Colonic mucosa (tissue), 4 donors: ENCODE results near the gene RGS18. TPM values are rescaled to one million over a fixed set of nuclear protein-coding genes. Genes with fewer than 3 reads are reported as not detected.
"Not testable (repeated sequence)": the region's sequence is repeated elsewhere in the genome, so short reads cannot be mapped to it uniquely, and the experiment has no call there.

Source experiments
- DNase-seq: peaks from one replicate; pipeline ENCODE4 v3.0.0-alpha.2; 2020
- H3K27ac ChIP-seq: fragments of 200-600 bp; one replicate; pipeline ENCODE4 v1.8.0; 2021
- H3K27me3 ChIP-seq: fragments of 200-600 bp; one replicate; pipeline ENCODE4 v1.8.0; 2021
- H3K36me3 ChIP-seq: fragments of 200-600 bp; one replicate; pipeline ENCODE4 v1.8.0; 2021
- H3K4me1 ChIP-seq: fragments of 200-600 bp; one replicate; pipeline ENCODE4 v1.8.0; 2021; ENCODE audit warnings: mild to moderate bottlenecking
- H3K4me3 ChIP-seq: fragments of 200-600 bp; one replicate; pipeline ENCODE4 v1.8.0; 2021
- H3K9ac ChIP-seq, 2 donors: one replicate each; pipeline ENCODE4 v1.7.0; 2013; ENCODE audit warnings: control low read depth in 2 of 2, low read depth in 2 of 2, low read length in 2 of 2
- H3K9me3 ChIP-seq: fragments of 200-600 bp; one replicate; pipeline ENCODE4 v1.8.0; 2021
- intact Hi-C: fragments of 100-400 bp; cut with DNase I; formaldehyde crosslinking; loops from one replicate; pipeline ENCODE4 v1.14.1; 2022
- total RNA-seq, 2 donors: library from RNA; stranded (reverse); fragmentation: NEBNext Ultra II Directional in 1 of 2; extraction: Animal tissue kit (Norgen Biotek cat#: 25700) in 1 of 2; gene quantifications; one replicate each; pipeline ENCODE4 v1.2.1, GENCODE V29; 2021
- TF ChIP-seq, protein P1 (sequence below): fragments of 200-600 bp; IDR thresholded peaks from one replicate; pipeline ENCODE4 v1.8.0; 2022; ENCODE audit warnings: antibody characterized with exemption, mild to moderate bottlenecking
- donor health status: healthy.
- donor health status: DM: no; HTN: no; CAD: no.
- donor health status: DM: no; HTN: no; CAD: no.

The RGS18 gene
- total RNA-seq, 2 donors from 2014 or later = 0.42 to 2.1 TPM

GRCh38 chr1:192122668-192123067, 35.6 kb upstream of the RGS18 start:
- Histone ChIP-seq H3K4me1 (no peaks in the 10 kb centered on the region), H3K36me3 (no peaks in the 10 kb centered on the region), H3K27ac (no peak overlapping the region), H3K9me3 (no peaks in the 10 kb centered on the region), H3K27me3 (no peaks in the 10 kb centered on the region), H3K4me3 (no peak overlapping the region), H3K9ac (no peak overlapping the region)
- TF ChIP-seq, protein P1, sequence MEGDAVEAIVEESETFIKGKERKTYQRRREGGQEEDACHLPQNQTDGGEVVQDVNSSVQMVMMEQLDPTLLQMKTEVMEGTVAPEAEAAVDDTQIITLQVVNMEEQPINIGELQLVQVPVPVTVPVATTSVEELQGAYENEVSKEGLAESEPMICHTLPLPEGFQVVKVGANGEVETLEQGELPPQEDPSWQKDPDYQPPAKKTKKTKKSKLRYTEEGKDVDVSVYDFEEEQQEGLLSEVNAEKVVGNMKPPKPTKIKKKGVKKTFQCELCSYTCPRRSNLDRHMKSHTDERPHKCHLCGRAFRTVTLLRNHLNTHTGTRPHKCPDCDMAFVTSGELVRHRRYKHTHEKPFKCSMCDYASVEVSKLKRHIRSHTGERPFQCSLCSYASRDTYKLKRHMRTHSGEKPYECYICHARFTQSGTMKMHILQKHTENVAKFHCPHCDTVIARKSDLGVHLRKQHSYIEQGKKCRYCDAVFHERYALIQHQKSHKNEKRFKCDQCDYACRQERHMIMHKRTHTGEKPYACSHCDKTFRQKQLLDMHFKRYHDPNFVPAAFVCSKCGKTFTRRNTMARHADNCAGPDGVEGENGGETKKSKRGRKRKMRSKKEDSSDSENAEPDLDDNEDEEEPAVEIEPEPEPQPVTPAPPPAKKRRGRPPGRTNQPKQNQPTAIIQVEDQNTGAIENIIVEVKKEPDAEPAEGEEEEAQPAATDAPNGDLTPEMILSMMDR = no peak
- intact Hi-C loops = no loop called here
- no peak for DNase-seq

GRCh38 chr1:192123212-192123611, 35.0 kb upstream of the RGS18 start:
- Histone ChIP-seq H3K9me3 (no peaks in the 10 kb centered on the region), H3K27ac (no peak overlapping the region), H3K9ac (no peak overlapping the region), H3K4me3 (no peak overlapping the region), H3K36me3 (no peaks in the 10 kb centered on the region), H3K4me1 (no peaks in the 10 kb centered on the region), H3K27me3 (no peaks in the 10 kb centered on the region)
- DNase-seq = no peak
- TF ChIP-seq, protein P1 = no peak
- intact Hi-C loops = no loop called here

DNA sequence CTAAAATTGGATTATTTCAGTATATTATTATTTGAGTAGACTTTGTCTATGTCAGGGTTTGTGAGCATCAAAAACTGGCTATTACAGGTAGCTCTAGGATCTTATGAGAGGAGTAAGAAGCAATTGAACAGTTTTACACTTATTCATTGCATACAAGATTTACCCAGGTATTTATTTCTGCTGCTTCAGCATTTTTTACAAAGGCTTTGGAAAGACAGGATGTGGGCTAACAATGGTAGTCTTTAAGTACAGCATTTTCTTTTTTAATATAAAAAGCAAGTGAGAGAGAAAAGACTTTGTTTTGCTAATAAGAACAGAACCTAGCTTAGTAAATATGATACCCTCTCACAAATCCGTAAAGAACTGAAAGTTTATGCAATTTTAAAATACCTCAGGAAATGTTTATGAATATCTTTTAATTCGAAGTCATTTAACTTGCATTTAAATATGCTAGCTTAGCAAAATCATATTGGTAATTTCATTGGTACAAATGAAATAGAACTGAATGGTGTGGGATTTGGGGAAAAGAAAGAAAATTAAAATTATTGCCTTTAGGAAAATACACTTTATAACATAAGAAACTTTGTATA, 32.1 kb upstream of the RGS18 start:
- Histone ChIP-seq H3K4me1 (no peaks in the 10 kb centered on the region), H3K9me3 (no peaks in the 10 kb centered on the region), H3K36me3 (no peaks in the 10 kb centered on the region), H3K9ac (no peak overlapping the region), H3K27ac (no peak overlapping the region), H3K27me3 (no peaks in the 10 kb centered on the region), H3K4me3 (no peak overlapping the region)
- TF ChIP-seq, protein P1 = no peak
- no peak for DNase-seq
- intact Hi-C loops = no loop called here

GRCh38 chr1:192130175-192130574, 28.1 kb upstream of the RGS18 start:
- TF ChIP-seq, protein P1 = no peak
- DNase-seq = no peak
- no peak overlapping the region for H3K4me3 ChIP-seq
- no peak overlapping the region for H3K9ac ChIP-seq
- H3K4me1 ChIP-seq = no peaks in the 10 kb centered on the region
- intact Hi-C loops = no loop called here
- H3K36me3 ChIP-seq = no peaks in the 10 kb centered on the region
- H3K27ac ChIP-seq = no peak overlapping the region
- no peaks in the 10 kb centered on the region for H3K27me3 ChIP-seq
- H3K9me3 ChIP-seq = no peaks in the 10 kb centered on the region

DNA sequence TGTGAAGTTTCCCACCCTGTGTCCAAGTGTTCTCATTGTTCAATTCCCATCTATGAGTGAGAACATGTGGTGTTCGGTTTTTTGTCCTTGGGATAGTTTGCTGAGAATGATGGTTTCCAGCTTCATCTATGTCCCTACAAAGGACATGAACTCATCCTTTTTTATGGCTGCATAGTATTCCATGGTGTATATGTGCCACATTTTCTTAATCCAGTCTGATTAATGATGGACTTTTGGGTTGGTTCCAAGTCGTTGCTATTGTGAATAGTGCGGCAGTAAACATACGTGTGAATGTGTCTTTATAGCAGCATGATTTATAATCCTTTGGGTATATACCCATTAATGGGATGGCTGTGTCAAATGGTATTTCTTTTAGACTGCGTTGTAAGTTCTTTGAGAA, 27.4 kb upstream of the RGS18 start:
- H3K36me3 ChIP-seq, H3K4me3 ChIP-seq, H3K27me3 ChIP-seq, H3K9me3 ChIP-seq, H3K27ac ChIP-seq, H3K4me1 ChIP-seq, intact Hi-C loops, H3K9ac ChIP-seq, DNase-seq: not testable (repeated sequence)

- H3K27me3 ChIP-seq = no peaks in the 10 kb centered on the region
- TF ChIP-seq, protein P1 = no peak
- H3K36me3 ChIP-seq = no peaks in the 10 kb centered on the region
- no peak overlapping the region for H3K9ac ChIP-seq
- no peak for DNase-seq
- no peak overlapping the region for H3K4me3 ChIP-seq
- H3K9me3 ChIP-seq = no peaks in the 10 kb centered on the region
- H3K27ac ChIP-seq = no peak overlapping the region
- intact Hi-C loops = no loop called here
- H3K4me1 ChIP-seq = no peaks in the 10 kb centered on the region
These were observed 26.3 kb upstream of the RGS18 start for GRCh38 chr1:192131914-192132313.
